ENCODE results near the gene CREBRF.

DNA sequence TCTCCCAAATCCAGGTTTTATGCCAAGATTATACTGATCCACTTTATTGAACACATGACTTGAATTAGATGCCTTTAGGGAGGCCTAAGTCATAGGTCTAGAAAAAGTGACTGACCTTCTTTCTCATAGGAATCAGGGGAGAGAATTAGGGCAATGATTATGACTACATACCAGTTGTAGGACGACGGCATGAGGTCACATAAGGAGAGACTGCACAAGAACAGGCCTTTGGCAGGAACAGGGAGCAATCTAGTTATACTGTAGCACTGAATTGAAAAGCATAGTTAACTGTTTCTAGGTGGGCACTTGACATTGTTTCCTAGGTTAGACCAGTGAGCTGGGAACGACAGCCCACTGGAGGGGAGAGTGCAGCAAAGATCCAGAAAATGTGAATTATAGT, 22.7 kb downstream of the CREBRF start:
- TF ChIP-seq ZNF445 (CRISPR knock-in tag; IDR thresholded peaks at IDR 0.05; ENCODE audit: low read depth) (no peak), TCF7L2 (IDR thresholded peaks at IDR 0.05; ENCODE audit: low read depth, low read length) (no peak), ADNP (tag; IDR thresholded peaks at IDR 0.05) (no peak)
- TF ChIP-seq, protein P1, sequence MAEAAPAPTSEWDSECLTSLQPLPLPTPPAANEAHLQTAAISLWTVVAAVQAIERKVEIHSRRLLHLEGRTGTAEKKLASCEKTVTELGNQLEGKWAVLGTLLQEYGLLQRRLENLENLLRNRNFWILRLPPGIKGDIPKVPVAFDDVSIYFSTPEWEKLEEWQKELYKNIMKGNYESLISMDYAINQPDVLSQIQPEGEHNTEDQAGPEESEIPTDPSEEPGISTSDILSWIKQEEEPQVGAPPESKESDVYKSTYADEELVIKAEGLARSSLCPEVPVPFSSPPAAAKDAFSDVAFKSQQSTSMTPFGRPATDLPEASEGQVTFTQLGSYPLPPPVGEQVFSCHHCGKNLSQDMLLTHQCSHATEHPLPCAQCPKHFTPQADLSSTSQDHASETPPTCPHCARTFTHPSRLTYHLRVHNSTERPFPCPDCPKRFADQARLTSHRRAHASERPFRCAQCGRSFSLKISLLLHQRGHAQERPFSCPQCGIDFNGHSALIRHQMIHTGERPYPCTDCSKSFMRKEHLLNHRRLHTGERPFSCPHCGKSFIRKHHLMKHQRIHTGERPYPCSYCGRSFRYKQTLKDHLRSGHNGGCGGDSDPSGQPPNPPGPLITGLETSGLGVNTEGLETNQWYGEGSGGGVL (CRISPR knock-in tag; IDR thresholded peaks at IDR 0.05): no peak
- TF ChIP-seq, protein P2, sequence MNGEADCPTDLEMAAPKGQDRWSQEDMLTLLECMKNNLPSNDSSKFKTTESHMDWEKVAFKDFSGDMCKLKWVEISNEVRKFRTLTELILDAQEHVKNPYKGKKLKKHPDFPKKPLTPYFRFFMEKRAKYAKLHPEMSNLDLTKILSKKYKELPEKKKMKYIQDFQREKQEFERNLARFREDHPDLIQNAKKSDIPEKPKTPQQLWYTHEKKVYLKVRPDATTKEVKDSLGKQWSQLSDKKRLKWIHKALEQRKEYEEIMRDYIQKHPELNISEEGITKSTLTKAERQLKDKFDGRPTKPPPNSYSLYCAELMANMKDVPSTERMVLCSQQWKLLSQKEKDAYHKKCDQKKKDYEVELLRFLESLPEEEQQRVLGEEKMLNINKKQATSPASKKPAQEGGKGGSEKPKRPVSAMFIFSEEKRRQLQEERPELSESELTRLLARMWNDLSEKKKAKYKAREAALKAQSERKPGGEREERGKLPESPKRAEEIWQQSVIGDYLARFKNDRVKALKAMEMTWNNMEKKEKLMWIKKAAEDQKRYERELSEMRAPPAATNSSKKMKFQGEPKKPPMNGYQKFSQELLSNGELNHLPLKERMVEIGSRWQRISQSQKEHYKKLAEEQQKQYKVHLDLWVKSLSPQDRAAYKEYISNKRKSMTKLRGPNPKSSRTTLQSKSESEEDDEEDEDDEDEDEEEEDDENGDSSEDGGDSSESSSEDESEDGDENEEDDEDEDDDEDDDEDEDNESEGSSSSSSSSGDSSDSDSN (IDR thresholded peaks at IDR 0.05; ENCODE audit: borderline replicate concordance in 1 of 2, low read depth in 2 of 2, low read length in 2 of 2): no peak
